ENCODE measurements around the gene ZNF789. TPM values are rescaled to one million over a fixed set of nuclear protein-coding genes. Genes with fewer than 3 reads are reported as not detected.
"Not testable (repeated sequence)": the region's sequence is repeated elsewhere in the genome, so short reads cannot be mapped to it uniquely, and the experiment has no call there.

ZNF789 gene
- total RNA-seq: 10 to 100 TPM; 21.5 to 24.2 TPM

- DNase-seq: peak; percentile 99
- Mint-ChIP-seq H3K36me3 (ENCODE audit: low read depth) (peaks cover 29% of the 10 kb centered on the region), H3K4me3 (peak within 1 kb of the TSS; percentile 97), H3K4me1 (ENCODE audit: low read depth) (peaks cover 38% of the 10 kb centered on the region), H3K27me3 (ENCODE audit: low read depth) (peaks cover 2% of the 10 kb centered on the region), H3K9me3 (ENCODE audit: insufficient read depth) (no peaks in the 10 kb centered on the region), H3K27ac (peak within 1 kb of the TSS; percentile 93)
- POLR2A ChIA-PET: interaction anchor here (0.9 to 1.4 kb wide), 5 partner anchors 27 to 97 kb away, joined by 3 to 6 read pairs (median 4); partner anchors contain the start of genes BUD31, PDAP1, ZKSCAN5 and ZNF394
- ATAC-seq: peak; percentile 98
- CTCF ChIA-PET: interaction anchor here (1.2 kb wide), 1 partner anchor 27 kb away, joined by 4 read pairs; the partner anchor contains the start of gene ZNF394
These were observed at the start of gene ZNF789 for GRCh38 chr7:99472561-99473314. TSS of gene ZNF789 (plus strand) at chr7:99472890. CDS start at chr7:99476457, 3,567 bp downstream.

GRCh38 chr7:99424932-99425730 is 47.6 kb upstream of the ZNF789 start:
- H3K9me3 Mint-ChIP-seq (ENCODE audit: insufficient read depth): no peaks in the 10 kb centered on the region
- H3K27me3 Mint-ChIP-seq (ENCODE audit: low read depth): no peaks in the 10 kb centered on the region
- no peak overlapping the region for H3K4me3 Mint-ChIP-seq
- ChIA-PET POLR2A (interaction anchor here (0.6 to 0.9 kb wide), 3 partner anchors 13 to 580 kb away, joined by 3 read pairs; no protein-coding TSS in a partner anchor), CTCF (no interaction called here)
- ATAC-seq (no peak), DNase-seq (no peak)
- peaks cover 8% of the 10 kb centered on the region for H3K4me1 Mint-ChIP-seq (ENCODE audit: low read depth)
- H3K27ac Mint-ChIP-seq: no peak overlapping the region
- H3K36me3 Mint-ChIP-seq (ENCODE audit: low read depth): peaks cover 31% of the 10 kb centered on the region

GRCh38 chr7:99428972-99429566 is 43.6 kb upstream of the ZNF789 start:
- ChIA-PET POLR2A (no interaction called here), CTCF (interaction anchor here (1.1 kb wide), 1 partner anchor 13 kb away, joined by 4 read pairs; no protein-coding TSS in a partner anchor)
- Mint-ChIP-seq H3K27ac (peak overlapping the region; percentile 79), H3K9me3 (ENCODE audit: insufficient read depth) (no peaks in the 10 kb centered on the region), H3K27me3 (ENCODE audit: low read depth) (no peaks in the 10 kb centered on the region), H3K4me1 (ENCODE audit: low read depth) (peaks cover 8% of the 10 kb centered on the region), H3K4me3 (no peak overlapping the region), H3K36me3 (ENCODE audit: low read depth) (peaks cover 32% of the 10 kb centered on the region)
- DNase-seq (peak; percentile 57), ATAC-seq (peak; percentile 66)

GRCh38 chr7:99429756-99430155 is 42.9 kb upstream of the ZNF789 start:
- Mint-ChIP-seq H3K27ac (no peak overlapping the region), H3K27me3 (ENCODE audit: low read depth) (no peaks in the 10 kb centered on the region), H3K4me3 (no peak overlapping the region), H3K4me1 (ENCODE audit: low read depth) (peaks cover 8% of the 10 kb centered on the region), H3K36me3 (ENCODE audit: low read depth) (peaks cover 37% of the 10 kb centered on the region), H3K9me3 (ENCODE audit: insufficient read depth) (no peaks in the 10 kb centered on the region)
- CTCF ChIA-PET: interaction anchor here (1.1 kb wide), 1 partner anchor 14 kb away, joined by 4 read pairs; no protein-coding TSS in a partner anchor
- ATAC-seq: no peak
- DNase-seq: no peak
- POLR2A ChIA-PET: interaction anchor here (0.6 kb wide), 1 partner anchor 51 kb away, joined by 3 read pairs; no protein-coding TSS in a partner anchor

GRCh38 chr7:99431756-99432540 is 40.7 kb upstream of the ZNF789 start:
- H3K27ac Mint-ChIP-seq; H3K9me3 Mint-ChIP-seq (ENCODE audit: insufficient read depth); CTCF ChIA-PET; H3K27me3 Mint-ChIP-seq (ENCODE audit: low read depth); H3K4me3 Mint-ChIP-seq; ATAC-seq; DNase-seq: not testable (repeated sequence)
- Mint-ChIP-seq H3K4me1 (ENCODE audit: low read depth) (peaks cover 12% of the 10 kb centered on the region), H3K36me3 (ENCODE audit: low read depth) (peaks cover 36% of the 10 kb centered on the region)
- POLR2A ChIA-PET: interaction anchor here (0.6 kb wide), 1 partner anchor 31 kb away, joined by 3 read pairs; no protein-coding TSS in a partner anchor

- Mint-ChIP-seq H3K27ac (no peak overlapping the region), H3K4me3 (no peak overlapping the region), H3K27me3 (ENCODE audit: low read depth) (no peaks in the 10 kb centered on the region), H3K9me3 (ENCODE audit: insufficient read depth) (no peaks in the 10 kb centered on the region), H3K36me3 (ENCODE audit: low read depth) (peaks cover 32% of the 10 kb centered on the region), H3K4me1 (ENCODE audit: low read depth) (peaks cover 21% of the 10 kb centered on the region)
- ATAC-seq: no peak
- ChIA-PET POLR2A (interaction anchor here (0.7 kb wide), 1 partner anchor 11 kb away, joined by 3 read pairs; no protein-coding TSS in a partner anchor), CTCF (no interaction called here)
- no peak for DNase-seq
These were observed 39.5 kb upstream of the ZNF789 start for GRCh38 chr7:99433158-99433557.

- ATAC-seq (peak; percentile 14), DNase-seq (no peak)
- ChIA-PET CTCF (interaction anchor here (1.3 kb wide), 1 partner anchor 12 kb away, joined by 3 read pairs; no protein-coding TSS in a partner anchor), POLR2A (interaction anchor here (0.8 to 1.7 kb wide), 4 partner anchors 20 to 476 kb away, joined by 3 to 12 read pairs (median 4); partner anchors contain the start of genes BUD31 and PDAP1)
- Mint-ChIP-seq H3K27ac (peak overlapping the region; percentile 96), H3K9me3 (ENCODE audit: insufficient read depth) (no peaks in the 10 kb centered on the region), H3K27me3 (ENCODE audit: low read depth) (no peaks in the 10 kb centered on the region), H3K4me1 (ENCODE audit: low read depth) (peaks cover 30% of the 10 kb centered on the region), H3K36me3 (ENCODE audit: low read depth) (peaks cover 32% of the 10 kb centered on the region), H3K4me3 (peak overlapping the region; percentile 98)
These were observed 34.6 kb upstream of the ZNF789 start for GRCh38 chr7:99437946-99438572.

GRCh38 chr7:99438573-99439480 is 33.9 kb upstream of the ZNF789 start, which contains the start of the genes CPSF4 and PTCD1:
TSS of gene CPSF4 (plus strand) at chr7:99438943. CDS start at chr7:99439083, 140 bp downstream.
TSS of gene PTCD1 (minus strand) at chr7:99438798. CDS start at chr7:99435242, 3,556 bp downstream.
- POLR2A ChIA-PET: interaction anchor here (0.7 to 1.7 kb wide), 4 partner anchors 21 to 40 kb away, joined by 3 to 12 read pairs (median 4); partner anchors contain the start of genes BUD31 and PDAP1
- Mint-ChIP-seq H3K27me3 (ENCODE audit: low read depth) (no peaks in the 10 kb centered on the region), H3K4me1 (ENCODE audit: low read depth) (peaks cover 30% of the 10 kb centered on the region), H3K36me3 (ENCODE audit: low read depth) (peaks cover 31% of the 10 kb centered on the region), H3K9me3 (ENCODE audit: insufficient read depth) (no peaks in the 10 kb centered on the region), H3K4me3 (peak within 1 kb of the TSS; percentile 98), H3K27ac (peak within 1 kb of the TSS; percentile 96)
- peak; percentile 92 for DNase-seq
- peak; percentile 91 for ATAC-seq
- CTCF ChIA-PET: interaction anchor here (0.6 to 1.3 kb wide), 4 partner anchors 9 to 61 kb away, joined by 3 to 4 read pairs (median 4); partner anchors contain the start of genes BUD31 and ZNF394

- peaks cover 32% of the 10 kb centered on the region for H3K36me3 Mint-ChIP-seq (ENCODE audit: low read depth)
- no peaks in the 10 kb centered on the region for H3K9me3 Mint-ChIP-seq (ENCODE audit: insufficient read depth)
- peak overlapping the region; percentile 98 for H3K4me3 Mint-ChIP-seq
- ChIA-PET CTCF (interaction anchor here (1.3 kb wide), 1 partner anchor 8 kb away, joined by 4 read pairs; no protein-coding TSS in a partner anchor), POLR2A (no interaction called here)
- no peaks in the 10 kb centered on the region for H3K27me3 Mint-ChIP-seq (ENCODE audit: low read depth)
- no peak for DNase-seq
- no peak for ATAC-seq
- no peak overlapping the region for H3K27ac Mint-ChIP-seq
- H3K4me1 Mint-ChIP-seq (ENCODE audit: low read depth): peaks cover 30% of the 10 kb centered on the region
These were observed 32.5 kb upstream of the ZNF789 start for GRCh38 chr7:99440195-99440594.

All from activated CD8-positive, alpha-beta T cell treated with anti-CD3 and anti-CD28 coated beads, Interleukin-2, amount 10 ng/mL, durations not matched to agents 7 days and 5 days (primary cell).